Inflammatory macrophage (primary cell): ENCODE measurements around the gene JUND.
"Not testable (repeated sequence)": the region's sequence is repeated elsewhere in the genome, so short reads cannot be mapped to it uniquely, and the experiment has no call there.

Experiments used
- DNase-seq, 2 donors: peaks; one replicate each; pipeline ENCODE4 v3.0.0-alpha.2; 2020 to 2022
- total RNA-seq, 18 experiments: gene quantifications; one replicate each; lab custom pipeline; 2026; ENCODE audit warnings: mixed read lengths in 6 of 18, inconsistent platforms in 2 of 18; lab: John Stamatoyannopoulos, UW

The JUND gene
- 37.8 to 103 (median 73.0) reads per million in 18 experiments for total RNA-seq

DNA sequence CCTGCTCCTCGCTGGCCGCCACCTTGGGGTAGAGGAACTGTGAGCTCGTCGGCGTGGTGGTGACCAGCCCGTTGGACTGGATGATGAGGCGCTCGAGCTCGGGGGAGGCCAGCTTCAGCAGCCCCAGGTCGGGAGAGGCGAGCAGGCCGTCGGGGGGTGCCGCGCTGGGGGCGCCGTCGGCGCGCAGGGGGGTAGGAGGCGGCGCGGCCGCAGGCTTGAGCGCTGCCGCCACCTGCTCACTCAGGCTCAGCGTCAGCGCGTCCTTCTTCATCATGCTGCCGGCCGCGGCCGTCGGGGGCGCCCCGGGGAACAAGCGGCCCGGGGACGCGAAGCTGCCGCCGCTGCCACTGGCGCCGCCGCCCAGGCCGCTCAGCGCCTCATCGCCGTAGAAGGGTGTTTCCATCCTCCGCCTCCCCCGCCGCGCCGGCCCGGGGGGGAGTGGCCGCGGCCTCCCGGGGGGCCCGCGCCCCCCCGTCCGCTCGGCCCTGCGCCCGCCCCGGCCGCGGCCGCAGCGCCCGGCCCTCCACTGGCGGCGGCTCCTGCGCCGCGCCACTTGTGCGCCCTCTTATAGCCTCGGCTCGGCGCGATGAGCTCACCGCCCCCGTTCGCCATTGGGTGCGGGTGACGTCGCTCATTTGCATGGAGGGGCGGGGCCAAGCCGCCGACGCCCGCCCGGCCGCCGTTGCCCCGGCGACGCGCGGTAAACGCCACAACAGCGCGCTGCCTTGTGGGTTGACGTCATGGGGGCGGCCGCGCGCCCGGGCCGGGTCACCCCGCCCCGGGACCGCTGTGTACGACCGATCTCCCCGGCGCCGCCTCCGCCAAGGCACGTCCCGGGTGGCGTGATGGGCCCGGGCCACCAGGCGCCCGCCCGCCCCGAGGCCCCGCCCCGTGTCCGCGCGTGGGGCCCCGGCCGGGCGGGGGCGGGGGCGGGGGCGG lies at the start of gene JUND:
JUND (minus strand) TSS at position 541 of the 939 bp plus-strand sequence; CDS start at position 403, 138 bp downstream.
- DNase-seq: peak; percentile 98 to 99

DNA sequence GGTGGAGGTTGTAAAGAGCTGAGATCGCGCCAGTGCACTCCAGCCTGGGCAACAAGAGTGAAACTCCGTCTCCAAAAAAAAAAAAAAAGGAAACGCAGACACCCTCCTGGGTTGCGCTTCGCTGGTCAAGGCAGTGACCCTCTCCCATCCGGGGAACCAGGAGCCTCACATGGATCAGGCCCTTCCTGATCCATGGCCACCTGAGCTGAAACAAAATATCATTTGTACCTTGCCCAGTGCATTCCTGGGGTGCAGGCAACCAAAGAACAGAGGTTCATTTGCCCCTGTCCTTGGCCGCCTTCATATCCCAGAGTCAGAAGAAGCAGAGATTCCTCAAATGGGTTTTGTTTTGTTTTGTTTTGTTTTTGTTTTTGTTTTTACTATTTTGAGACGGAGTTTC lies 49.4 kb upstream of the JUND start:
- DNase-seq: no peak

DNA sequence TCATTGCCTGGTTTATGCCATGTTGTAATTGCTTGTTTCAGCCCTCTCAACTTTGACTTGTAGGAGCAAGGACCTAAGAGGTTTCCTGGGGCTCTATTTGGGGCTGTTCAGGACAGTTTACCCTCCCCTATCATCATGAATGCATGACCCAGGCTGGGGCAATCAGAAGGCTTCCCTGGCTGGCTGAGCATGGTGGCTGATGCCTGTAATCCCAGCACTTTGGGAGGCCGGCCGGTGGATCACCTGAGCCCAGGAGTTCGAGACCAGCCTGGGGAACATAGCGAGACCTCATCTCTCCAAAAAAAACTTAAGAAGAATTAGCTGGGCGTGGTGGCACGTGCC lies 47.6 kb upstream of the JUND start:
- DNase-seq: no peak

DNA sequence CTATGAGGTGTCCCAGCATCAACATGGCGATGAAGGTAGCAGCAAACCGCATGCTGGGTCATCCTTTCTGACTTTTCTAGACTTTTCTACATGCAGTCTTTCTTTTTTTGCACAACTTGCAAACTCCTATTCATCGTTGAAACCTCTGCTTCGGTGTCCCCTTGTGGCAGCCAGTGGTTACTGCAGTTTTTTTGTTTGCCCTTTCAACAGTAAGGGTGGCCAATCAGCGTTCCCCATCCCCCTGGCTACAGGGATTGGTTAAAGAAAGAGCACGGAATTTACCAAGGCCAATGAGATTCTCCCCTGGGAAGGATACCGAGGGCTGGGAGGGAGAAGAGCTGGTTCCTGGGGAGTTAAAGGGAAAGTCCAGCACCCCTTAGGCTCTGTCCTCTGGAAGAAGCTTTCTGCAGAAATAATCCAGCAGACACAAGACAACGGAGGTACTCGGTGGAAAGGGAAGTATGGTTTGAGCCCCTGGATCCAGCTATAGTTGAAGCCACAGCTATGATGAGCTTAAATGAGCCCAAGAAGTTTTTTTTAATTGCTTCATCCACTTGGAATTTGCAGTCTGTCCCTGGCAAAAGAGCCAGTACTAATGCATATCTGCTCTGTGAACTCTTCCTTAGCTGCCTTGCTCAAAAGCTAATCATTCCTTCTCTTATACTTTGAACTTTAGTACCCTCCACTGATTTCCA lies 47.1 kb upstream of the JUND start:
- peak; percentile 97 to 98 for DNase-seq

DNA sequence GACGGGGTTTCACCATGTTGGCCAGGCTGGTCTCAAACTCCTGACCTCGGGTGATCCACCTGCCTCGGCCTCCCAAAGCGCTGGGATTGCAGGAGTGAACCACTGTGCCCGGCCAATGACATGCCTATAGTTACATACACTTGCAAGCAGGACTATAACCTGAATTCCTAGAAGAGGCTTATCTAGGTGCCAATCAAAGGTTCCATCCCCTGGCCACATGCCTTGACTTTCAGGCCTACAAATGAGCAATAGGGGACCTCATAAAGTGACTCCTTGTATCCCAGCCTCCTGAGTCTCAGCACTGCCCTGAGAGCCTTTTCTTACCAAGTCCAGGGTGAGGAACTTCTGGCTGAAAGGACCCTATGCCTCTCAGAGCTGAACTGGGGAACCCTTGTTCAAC lies 45.4 kb upstream of the JUND start:
- no peak for DNase-seq

DNA sequence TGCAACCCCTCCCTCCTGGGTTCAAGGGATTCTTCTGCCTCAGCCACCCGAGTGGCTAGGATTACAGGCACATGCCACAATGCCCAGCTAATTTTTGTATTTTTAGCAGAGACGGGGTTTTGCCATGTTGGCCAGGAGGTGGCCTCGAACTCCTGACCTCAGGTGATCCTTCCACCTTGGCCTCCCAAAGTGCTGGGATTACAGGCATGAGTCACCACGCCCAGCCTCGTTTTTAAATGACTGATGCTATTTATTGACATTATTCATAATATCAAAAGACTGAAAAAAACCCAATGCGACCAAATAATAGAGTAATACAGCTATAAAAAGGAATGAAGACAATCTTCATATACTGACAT lies 42.9 kb upstream of the JUND start:
- not testable (repeated sequence) for DNase-seq

DNA sequence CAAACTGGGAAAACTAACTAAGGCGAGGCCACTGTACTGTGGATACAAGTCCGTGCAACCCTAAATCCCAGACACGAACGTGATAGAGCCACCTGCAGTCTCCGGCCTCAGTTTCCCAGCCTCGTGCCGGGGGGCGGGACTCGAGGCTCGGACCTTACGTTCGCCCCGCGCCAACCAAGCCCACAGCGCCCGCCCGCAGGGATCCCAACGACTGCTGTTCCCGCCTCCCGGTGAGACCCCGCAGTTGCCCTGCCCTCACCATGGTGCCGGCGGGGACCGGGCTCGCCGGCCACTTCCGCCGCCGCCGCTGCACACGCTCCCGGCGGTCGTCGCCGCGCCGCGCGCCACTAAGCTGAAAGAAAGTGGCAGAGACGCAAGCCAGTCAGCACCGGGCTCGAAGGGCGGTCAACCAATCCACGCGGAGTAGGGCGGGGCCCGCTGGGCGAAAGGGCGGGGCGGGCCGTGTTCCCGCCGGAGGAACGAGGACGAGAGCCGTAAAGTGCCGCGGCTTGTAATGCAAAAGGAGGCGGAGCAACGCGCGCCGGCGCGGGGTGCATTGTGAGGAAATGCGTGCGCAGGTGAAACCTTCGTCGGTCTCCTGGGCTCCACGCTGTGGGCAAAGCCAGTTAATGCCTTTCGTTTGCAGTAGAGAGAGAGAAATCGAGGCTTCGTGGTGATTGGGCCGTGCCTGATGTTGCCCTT lies 41.5 kb upstream of the JUND start, which contains the start of gene LSM4:
LSM4 (minus strand) TSS at position 318 of the 702 bp plus-strand sequence; CDS start at position 262, 56 bp downstream.
- DNase-seq: peak; percentile 98 to 99

DNA sequence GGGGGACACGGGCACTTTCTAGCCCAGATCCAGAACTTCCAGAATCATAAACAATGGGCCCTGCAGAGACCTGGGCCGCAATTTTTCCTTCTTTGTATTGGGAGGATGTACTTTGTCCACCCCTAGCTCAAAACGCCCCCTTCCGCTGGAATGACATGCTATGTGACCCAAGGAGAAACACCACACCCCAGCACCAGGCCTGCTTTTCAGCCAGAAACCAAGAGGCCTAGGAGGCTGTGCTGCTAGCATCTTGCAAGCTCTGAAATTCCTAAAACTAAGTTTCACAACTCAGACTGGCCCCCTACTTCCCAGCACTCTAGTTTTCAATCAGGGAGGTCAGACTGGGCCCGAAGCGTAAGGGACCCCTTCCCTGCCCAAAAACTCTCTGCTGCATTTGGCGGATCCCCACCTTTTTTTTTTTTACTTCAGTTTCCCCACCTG lies 40.9 kb upstream of the JUND start:
- peak; percentile 54 to 69 for DNase-seq

DNA sequence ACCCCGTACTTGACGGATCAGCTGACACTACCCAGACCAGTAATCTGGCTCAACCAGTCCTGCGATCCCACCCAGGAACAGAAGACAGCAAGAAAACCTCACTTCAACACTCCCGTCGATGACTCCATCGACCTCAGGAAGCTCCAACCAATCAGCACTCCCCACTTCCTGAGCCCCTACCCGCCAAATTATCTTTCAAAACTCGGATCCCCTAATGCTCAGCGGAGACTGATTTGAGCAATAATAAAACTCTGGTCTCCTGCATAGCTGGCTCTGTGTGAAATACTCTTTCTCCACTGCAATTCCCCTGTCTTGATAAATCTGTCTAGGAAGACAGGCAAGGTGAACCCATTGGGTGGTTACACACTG lies 40.3 kb upstream of the JUND start:
- peak; percentile 21 to 33 for DNase-seq

DNA sequence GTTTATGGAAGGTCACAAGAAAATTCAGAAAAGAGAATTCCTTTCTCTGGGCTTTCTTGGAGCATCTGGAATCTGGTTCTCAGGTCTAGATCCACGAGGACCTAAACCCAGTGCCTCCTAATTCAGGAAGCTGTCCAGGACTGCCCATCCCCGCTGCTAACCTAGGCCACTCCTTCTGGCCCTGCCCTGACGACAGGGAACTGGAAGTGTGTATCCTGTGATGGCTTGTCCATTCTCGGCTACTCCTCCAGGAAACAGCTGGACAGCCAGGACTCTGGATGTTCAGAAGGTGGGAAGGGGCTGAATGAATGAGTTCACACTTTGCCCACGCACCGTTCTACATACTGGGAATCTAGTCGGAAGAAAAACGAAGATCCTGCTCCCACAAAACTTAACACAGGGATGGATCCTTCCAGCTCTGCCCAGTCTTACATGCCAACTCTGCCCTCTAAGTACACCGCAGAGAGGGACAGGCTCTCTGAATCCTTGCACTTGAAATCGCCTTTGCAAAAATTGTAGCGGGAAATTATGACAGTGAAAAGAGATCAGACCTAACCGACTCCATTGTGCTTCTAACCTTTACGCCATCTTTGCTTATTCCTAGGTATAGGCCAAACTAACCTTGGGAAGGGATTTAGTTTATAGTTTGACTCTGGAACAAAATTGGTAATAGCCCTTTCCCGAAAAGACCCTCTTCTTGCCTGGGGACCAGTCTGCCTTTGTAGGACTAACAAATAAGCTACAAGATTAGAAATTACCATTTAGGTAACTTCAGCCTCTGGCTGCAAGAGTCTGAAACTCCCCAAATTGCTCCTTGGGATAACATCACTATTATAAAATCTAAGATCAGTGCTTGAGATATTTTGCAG lies 39.7 kb upstream of the JUND start:
- peak; percentile 53 to 72 for DNase-seq

DNA sequence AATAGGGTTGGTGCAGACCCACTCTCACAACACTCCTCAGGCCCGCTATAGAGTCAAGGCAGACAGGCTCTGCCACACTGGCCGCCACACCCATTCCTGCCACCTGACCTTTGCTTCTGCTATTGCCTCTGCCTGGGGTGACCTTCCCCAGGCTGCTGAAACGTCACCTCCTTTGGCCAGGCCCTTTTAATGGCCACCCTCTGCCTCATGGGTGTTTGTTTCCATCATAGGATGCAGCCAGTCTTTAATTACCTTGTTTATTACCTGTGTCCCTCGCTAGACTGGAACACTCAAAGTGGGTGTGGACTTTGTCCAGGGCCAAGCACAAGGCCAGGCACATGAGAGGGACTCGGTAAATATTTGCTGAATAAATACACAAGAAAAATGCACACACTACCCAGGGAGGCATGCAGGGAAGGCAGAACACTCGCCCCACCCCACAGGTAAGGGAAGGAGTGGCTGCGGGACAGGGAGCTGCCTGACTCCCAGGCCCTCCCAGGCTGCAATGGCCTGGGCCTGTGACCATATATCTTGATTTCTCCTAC lies 38.2 kb upstream of the JUND start:
- peak; percentile 58 to 73 for DNase-seq

DNA sequence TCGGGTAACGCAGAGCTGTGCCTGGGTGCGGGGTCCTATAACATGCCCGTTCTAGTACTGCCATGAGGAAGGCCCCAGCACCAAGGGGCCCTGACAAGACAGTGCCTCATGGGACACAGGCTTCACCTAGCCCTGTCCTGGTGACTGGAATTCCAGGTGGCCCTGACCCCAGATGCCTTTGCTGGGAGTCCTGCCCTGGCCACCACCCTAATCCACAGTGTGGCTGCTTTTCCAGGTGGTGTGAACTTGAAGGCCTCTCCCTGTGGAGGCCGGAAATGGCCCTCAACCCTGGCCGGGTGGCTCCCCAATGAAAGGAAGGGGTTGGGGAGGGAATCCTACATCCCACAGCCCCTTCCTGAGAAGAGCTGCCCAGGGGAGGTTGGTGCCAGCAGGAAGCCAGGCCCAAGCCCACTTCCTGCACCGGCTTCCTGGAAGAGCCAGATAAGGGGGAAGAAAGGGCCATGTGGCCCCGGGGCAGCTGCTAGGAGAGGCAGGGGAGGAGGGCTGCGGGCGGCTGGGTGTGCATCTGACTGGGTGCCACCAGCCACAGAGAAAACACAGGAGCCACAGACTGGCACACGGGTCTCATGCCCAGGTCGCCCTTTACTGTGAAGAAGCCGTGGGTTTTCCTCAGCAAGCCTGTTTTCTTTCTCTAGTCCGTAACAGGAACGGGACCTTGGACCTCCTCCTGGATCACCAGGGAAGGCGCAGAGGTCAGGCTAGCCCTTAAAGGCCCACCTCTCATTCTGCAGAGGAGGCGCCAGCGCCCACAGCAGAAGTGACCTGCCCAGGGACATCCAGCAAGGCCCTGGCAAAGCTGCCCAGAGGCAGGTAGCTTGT lies 36.8 kb upstream of the JUND start:
- peak; percentile 38 to 50 for DNase-seq

DNA sequence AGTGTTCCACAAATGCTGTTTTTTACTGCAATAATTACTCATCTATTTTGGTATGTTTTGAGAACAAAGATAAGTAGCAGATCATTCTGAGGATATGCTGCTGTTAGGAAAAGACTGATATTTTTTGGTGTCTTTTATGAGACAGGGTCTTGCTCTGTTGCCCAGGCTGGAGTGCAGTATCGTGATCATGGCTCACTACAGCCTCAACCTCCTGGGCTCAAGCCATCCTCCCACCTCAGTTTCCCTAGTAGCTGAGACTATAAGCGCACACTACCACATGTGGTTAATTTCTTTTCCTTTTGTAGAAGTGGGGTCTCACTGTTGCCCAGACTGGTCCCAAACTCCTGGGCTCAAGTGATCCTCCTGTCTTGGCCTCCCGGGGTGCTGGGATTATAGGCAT lies 32.0 kb upstream of the JUND start:
- DNase-seq: no peak

DNA sequence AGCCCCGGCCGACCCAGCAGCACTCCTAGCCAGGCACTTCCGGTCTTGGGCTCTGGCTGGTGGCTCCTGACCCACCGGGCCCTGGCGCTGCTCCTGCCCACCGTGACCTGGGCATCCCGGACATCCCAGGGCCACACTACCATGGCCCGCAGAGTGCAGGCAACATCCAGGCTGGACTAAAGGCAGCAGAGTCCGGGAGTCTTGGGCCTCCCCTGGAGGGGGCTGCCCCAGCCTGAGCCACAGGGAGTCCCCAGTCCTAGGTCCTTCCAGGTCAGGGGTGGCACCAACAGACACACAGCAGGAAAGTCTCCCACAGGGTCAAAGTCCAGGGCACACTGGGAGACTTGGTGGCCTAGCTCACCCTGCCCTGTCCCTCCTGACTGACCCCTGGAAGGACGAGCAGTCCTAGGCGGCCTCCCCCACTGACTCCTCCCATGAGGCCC lies 30.7 kb upstream of the JUND start:
- no peak for DNase-seq

DNA sequence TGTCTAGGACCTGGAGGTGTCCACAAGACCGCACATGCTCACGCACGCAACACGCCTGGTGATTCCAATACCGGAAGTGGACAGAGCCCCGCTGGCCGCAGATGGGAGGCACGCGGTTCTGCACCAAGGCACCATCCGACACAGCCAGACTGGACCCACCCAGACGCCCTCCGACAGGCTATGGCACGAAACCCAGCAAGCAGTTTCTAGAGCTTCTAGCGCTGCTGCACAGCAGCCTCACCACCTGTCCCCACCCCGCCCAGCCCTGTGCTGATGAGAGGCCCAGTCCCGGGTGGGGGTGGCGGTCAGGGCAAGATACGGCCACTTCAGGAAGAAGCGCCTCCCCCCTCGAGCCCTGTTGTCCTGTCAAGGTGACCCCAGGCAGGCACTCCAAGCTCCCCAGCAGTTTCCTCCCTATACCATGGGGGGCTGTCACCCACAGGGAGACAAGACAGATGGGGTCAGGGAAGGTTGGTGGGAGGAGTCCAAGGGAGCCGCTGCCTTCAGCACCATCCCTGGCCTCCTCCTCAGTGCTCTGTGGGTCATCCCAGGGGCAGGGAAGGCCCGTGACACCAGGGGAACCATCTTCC lies 30.2 kb upstream of the JUND start:
- DNase-seq: no peak

DNA sequence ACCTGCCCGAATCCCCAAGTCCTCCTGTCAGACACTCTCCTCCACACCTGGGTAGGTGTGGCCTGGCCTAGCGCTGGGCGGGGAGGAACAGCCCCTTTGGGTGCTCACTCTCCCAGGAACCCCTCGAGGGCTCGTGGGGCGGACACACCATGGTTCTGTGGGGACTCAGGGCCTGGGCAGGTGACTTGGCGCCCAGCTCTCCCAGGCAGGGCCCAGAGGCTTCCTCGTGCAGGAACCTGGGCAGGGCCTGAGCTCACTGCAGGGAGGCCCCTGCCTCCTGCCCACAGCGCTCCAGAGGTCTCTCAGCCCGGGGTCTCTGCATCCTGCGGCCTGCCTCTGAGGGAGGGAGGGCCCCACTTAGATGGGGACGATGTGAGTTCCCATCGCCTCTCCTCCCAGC lies 29.5 kb upstream of the JUND start:
- no peak for DNase-seq

DNA sequence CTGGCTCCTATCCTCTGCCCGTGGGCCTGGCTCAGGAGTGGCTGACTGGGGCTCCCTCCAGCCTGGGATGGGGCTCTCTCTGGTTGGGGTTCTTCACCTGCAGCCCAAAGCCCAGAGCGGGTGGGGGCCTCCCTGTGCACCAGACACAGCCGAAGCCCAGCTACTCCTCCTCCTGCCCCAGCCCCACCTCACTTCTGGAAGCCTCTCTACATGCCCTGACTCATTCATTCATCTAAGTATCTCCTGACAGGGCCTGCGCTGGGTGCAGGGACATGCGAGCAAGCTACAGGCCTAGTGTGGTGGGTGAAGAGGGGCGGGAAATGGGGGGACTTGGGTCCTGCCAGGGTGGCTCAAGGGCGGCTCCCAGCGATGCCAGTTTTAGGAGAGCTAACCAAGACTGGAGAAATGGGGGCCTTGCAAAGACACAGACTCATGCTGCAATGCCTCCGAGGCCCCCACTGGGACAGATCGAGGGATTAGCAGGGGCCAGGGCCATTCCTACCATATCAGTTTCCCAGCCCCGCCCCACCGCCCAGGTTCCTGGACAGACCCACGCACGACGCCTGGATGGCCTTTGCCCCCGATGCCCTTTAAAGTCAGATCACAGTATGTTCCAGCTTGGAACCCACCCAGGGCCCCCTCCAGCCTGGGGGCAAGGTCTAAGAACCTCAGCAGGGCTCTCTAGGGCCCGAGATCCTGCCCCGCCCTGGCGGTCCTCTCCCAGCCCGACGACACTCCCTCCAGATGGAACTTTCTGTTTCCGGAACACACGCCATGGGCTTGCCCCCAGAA lies 28.9 kb upstream of the JUND start:
- no peak for DNase-seq

DNA sequence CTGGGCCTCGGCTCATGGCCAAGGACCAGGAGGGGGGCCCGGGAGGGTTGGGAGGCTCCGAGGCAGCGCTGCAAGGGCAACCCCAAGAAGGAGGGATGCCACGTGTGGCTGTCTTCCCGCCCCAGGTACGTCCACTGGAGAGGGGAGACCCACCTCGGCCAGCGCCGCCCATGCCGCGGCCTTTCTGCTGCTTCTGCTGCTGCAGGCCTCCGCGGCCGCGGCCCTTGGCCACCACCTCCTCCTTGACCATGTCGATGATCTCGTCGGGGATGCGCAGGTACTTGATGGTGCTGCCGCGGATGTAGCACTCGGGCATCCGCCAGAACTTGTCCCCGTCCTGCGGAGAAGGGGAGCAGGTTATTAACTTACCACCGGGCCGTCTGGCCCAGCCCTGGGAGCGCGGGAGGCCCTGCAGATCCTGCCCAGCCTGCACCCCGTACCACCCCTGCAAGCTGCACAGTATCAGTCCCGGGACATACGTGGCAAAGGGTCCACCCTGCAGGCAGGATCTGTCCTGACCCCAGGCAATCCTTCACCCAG lies 28.2 kb upstream of the JUND start:
- no peak for DNase-seq

DNA sequence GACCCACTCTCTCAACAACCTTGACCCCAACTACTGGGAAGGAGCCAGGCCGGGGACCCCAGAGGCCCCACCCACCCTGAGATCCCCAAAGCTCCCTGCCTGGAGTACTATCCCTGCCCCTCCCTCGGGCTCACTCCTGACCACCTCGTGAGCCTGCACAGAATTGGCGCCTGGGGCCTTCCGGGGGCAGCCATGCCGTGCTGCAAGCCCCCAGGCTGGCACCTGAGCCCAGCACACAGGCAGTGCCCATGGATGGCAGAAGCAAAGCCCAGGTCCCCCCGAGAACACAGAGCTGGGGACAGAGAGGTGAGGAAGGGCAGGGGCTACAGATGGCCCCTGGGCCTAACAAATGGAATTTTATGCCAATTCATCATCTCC lies 27.5 kb upstream of the JUND start:
- no peak for DNase-seq
